Fibroblast of villous mesenchyme (primary cell): Measurements from ENCODE around the gene SYNE3. TPM values are rescaled to one million over a fixed set of nuclear protein-coding genes. Genes with fewer than 3 reads are reported as not detected.

Source experiments
- DNase-seq: peaks from one replicate; pipeline ENCODE4 v3.0.0-alpha.2; 2010; ENCODE audit warnings: low read depth
- H3K4me3 ChIP-seq: 2 replicates; pipeline ENCODE4 v1.5.1; 2011; ENCODE audit warnings: low read depth, mild to moderate bottlenecking, low read length
- total RNA-seq: library from RNA; depleted of rRNA; stranded (reverse); fragments of >200 nt; gene quantifications from 2 replicates; pipeline ENCODE4 v1.2.3, GENCODE V29; 2012
- TF ChIP-seq, protein P1 (sequence below): IDR thresholded peaks from 2 replicates; pipeline ENCODE4 v1.5.1; 2012; ENCODE audit warnings: low read depth, mild to moderate bottlenecking, low read length; ENCODE audit not compliant: insufficient read depth

Gene SYNE3
- total RNA-seq, 1 donor = 6.5 TPM

DNA sequence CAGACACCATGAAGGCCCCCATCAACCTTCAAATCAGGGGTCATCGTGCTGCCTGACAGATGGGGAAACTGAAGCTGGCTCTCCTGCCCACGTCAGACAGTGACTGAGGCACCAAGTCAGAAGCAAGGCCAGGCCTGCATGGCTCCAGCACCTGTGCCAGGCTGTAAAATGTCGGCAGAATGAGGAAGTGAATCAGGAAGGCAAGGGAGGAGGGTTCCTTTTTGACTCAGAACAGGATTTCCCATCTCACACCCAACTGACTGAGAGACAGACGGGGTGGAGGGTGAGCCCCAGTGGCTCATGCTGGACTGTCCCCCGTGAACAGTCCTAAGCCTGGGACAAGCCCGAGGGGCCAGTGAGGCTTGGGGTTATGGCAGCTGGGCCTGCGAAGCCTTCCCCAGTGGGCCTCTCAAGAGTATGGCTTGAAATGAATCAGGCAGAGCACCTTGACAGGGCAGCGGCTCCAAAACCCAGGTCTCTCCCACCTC is 20.9 kb downstream of the SYNE3 start:
- TF ChIP-seq, protein P1, sequence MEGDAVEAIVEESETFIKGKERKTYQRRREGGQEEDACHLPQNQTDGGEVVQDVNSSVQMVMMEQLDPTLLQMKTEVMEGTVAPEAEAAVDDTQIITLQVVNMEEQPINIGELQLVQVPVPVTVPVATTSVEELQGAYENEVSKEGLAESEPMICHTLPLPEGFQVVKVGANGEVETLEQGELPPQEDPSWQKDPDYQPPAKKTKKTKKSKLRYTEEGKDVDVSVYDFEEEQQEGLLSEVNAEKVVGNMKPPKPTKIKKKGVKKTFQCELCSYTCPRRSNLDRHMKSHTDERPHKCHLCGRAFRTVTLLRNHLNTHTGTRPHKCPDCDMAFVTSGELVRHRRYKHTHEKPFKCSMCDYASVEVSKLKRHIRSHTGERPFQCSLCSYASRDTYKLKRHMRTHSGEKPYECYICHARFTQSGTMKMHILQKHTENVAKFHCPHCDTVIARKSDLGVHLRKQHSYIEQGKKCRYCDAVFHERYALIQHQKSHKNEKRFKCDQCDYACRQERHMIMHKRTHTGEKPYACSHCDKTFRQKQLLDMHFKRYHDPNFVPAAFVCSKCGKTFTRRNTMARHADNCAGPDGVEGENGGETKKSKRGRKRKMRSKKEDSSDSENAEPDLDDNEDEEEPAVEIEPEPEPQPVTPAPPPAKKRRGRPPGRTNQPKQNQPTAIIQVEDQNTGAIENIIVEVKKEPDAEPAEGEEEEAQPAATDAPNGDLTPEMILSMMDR = no peak
- no peak for DNase-seq
- H3K4me3 ChIP-seq = no peak overlapping the region

DNA sequence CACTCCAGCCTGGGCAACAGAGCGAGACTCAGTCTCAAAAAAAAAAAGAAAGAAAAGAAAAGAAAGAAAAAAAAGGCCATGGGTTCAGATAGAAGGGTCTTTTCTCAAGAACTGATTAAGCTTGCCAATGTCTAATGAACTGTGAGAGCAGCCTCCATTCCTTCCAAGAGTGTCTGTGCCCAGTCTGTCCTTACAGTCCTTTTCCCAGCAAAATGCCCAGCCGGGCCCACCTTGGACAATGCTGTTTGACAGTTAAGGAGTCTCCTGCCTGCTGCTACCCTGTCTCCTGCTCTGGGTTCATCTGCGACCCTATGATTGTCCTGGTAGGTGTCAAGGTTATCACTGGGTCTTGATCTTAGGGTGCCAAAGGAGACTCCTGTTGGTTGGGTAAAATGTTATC is 21.4 kb downstream of the SYNE3 start:
- TF ChIP-seq, protein P1 = no peak
- no peak for DNase-seq
- no peak overlapping the region for H3K4me3 ChIP-seq

DNA sequence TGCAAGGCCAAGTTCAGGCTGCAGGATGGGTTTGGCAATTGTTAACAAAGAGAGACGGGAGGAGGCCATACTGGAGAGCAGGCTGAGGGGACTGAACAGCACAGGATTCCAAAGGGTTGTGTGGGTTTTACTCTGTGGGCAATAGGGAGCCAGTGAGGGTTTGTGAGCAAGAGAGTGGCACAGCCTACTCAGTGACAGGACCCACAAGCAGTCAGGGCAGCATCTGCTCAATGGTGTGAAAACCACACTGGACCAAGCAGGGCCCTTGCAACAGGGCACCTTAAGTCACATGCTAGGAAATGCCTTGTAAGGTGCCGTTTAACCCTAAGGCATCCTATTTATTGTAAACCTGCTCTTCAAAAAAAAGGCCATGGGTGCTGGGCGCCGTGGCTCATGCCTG is 22.0 kb downstream of the SYNE3 start:
- DNase-seq = no peak
- TF ChIP-seq, protein P1 = no peak

DNA sequence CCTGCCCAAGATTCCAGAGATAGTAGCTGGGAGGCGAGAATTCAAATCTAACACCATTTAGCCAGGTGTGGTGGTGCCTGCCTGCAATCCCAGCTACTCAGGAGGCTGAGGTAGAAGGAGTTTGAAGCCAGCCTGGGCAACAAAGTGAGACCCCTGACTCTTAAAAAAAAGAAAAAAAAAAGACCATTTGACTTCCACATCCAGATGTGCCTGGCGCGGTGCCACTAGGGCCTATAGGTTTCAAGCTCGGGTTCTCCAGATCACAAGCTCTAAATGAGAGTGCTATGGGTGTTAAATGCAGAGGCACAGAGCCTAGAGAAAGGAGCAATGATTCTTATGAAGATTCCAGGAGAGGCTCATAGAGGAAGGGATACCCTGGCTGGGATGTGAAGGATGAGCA is 22.5 kb downstream of the SYNE3 start:
- TF ChIP-seq, protein P1 = no peak
- DNase-seq = no peak
- H3K4me3 ChIP-seq = no peak overlapping the region

More for the DNA sequence above, 22.0 kb downstream of the SYNE3 start:
- H3K4me3 ChIP-seq = no peak overlapping the region

DNA sequence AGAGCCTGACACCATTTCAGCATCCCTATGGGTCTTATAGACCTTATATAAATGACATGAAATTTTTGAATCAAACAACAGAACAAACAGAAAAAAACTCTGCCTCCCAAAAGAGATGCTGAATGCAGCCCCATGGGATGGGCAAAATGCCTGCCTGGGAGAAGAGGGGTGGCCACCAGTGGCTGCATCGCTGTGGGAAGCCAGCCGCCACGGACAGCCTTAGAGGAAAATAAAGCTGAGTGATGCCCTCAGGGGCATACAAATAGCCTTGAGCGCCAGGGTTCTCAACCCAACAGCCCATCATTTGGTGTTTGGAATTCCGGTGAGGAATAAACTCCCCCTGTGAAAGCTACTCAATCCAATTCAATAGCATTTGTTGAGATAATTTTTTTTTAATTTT is 22.9 kb downstream of the SYNE3 start:
- H3K4me3 ChIP-seq = no peak overlapping the region
- DNase-seq = no peak
- TF ChIP-seq, protein P1 = no peak

DNA sequence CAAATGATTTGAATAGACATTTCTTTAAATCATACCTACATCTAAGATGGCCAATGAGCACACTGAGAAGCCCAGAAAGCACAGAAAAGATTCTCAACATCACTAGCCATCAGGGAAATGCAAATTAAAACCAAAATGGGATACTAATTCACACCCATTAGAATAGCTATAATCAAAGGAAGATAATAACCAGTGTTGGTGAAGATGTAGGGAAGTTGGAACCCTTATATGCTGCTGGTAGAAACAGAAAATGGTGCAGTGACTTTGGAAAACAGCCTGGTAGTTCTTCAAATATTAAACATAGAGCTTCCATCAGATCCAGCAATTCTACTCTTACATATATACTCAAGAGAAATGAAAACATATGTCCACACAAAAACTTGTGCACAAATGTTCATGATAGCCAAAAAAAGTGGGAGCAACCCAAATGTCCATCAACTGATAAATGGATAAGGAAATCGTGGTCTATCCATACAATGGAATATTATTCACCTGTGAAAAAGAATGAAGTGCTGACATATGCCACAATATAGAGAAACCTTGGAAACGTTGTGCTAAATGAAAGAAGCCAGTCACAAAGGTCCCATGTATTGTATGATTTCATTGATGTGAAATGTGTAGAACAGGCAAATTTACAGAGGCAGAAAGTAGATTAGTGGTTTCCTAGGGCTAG is 24.4 kb downstream of the SYNE3 start:
- TF ChIP-seq, protein P1 = no peak
- no peak overlapping the region for H3K4me3 ChIP-seq
- DNase-seq = no peak

DNA sequence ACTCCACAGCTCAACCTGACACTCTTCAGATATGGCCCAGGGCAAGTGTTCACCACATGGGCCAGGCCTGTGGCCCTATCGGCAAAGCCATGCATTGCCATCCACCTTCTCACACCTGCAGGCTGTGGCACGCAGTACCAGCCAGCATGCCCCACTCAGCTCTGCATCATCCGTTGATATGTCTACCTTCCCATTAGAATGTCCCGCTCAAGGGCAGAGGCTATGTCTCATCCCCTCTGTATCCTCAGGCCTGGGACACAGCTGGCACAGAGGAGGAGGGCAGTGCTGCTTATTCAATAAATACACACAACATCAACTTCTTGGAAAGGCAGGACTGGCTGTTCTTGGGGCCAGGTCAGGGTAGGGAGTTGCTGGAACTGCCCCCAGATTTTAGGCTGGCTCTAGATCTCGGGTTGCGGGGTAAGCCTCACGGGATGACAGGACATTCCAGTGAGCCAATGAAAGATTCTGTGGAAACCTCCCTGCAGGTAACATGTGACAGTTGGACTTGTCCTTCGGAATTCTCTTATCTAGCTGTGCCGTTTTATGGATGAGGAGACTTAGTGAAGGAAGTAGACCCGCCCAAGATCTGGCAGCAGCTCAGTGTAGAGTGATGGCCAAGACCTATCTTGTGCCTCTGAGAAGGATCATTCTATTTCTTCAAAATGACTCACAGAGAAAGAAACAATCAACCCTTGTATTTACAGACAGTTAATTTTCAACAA is 25.6 kb downstream of the SYNE3 start:
- DNase-seq = no peak
- TF ChIP-seq, protein P1 = no peak
- no peak overlapping the region for H3K4me3 ChIP-seq
